Fibroblast of lung (primary cell): Measurements from ENCODE around the gene USP32. TPM values are rescaled to one million over a fixed set of nuclear protein-coding genes. Genes with fewer than 3 reads are reported as not detected.

Experiments
- DNase-seq, 2 donors: peaks; one replicate each; pipeline versions ENCODE4 v3.0.0 to v3.0.0-alpha.2; 2010; ENCODE audit warnings: low read depth in 2 of 2
- H2AFZ ChIP-seq: 2 replicates; pipeline ENCODE4 v1.5.1; 2012; ENCODE audit warnings: low read length, control low read depth, inconsistent platforms
- H3K27ac ChIP-seq: 2 replicates; pipeline ENCODE4 v1.5.1; 2011; ENCODE audit warnings: low read length, control low read depth; ENCODE audit not compliant: insufficient read depth
- H3K27me3 ChIP-seq: 2 replicates; pipeline ENCODE4 v1.5.1; 2011; ENCODE audit warnings: mild to moderate bottlenecking, low read length; ENCODE audit not compliant: control insufficient read depth, insufficient read depth
- H3K36me3 ChIP-seq: 2 replicates; pipeline ENCODE4 v1.5.1; 2011; ENCODE audit warnings: low read length; ENCODE audit not compliant: control insufficient read depth, insufficient read depth
- H3K4me1 ChIP-seq: 2 replicates; pipeline ENCODE4 v1.5.1; 2011; ENCODE audit warnings: low read length; ENCODE audit not compliant: control insufficient read depth, insufficient read depth; ENCODE audit errors: extremely low read depth
- H3K4me2 ChIP-seq: 2 replicates; pipeline ENCODE4 v1.5.1; 2011; ENCODE audit warnings: low read length, control low read depth; ENCODE audit not compliant: insufficient read depth; ENCODE audit errors: extremely low read depth
- H3K4me3 ChIP-seq, 4 experiments: fragments of 200-600 bp in 1 of 4; sonication (generic) in 1 of 4; replicated peaks in 1 of 4; 2 replicates each; pipeline ENCODE4 v1.5.1; 2011 to 2016; ENCODE audit warnings: low read length in 4 of 4, low read depth in 3 of 4, mild to moderate bottlenecking in 3 of 4, control low read depth in 2 of 4, inconsistent platforms in 1 of 4, mixed read lengths in 1 of 4; ENCODE audit not compliant: insufficient read depth in 1 of 4; ENCODE audit errors: control extremely low read depth in 1 of 4
- H3K79me2 ChIP-seq: 2 replicates; pipeline ENCODE4 v1.5.1; 2012; ENCODE audit warnings: mild to moderate bottlenecking, low read length, inconsistent platforms; ENCODE audit not compliant: control insufficient read depth, insufficient read depth
- H3K9ac ChIP-seq: 2 replicates; pipeline ENCODE4 v1.5.1; 2011; ENCODE audit warnings: mild to moderate bottlenecking, low read length, control low read depth; ENCODE audit not compliant: insufficient read depth
- H3K9me3 ChIP-seq: 2 replicates; pipeline ENCODE4 v1.5.1; 2012; ENCODE audit warnings: low read depth, low read length; ENCODE audit not compliant: control insufficient read depth, insufficient read depth
- H4K20me1 ChIP-seq: 2 replicates; pipeline ENCODE4 v1.5.1; 2011; ENCODE audit warnings: low read length; ENCODE audit not compliant: control insufficient read depth, insufficient read depth; ENCODE audit errors: extremely low read depth
- CTCF ChIP-seq, 2 donors: IDR thresholded peaks in 1 of 2; conservative IDR thresholded peaks in 1 of 2; 1 replicate in 1 of 2; 2 replicates in 1 of 2; pipeline ENCODE4 v1.5.1; 2011 to 2012; ENCODE audit warnings: low read length in 2 of 2, control low read depth in 1 of 2, inconsistent platforms in 1 of 2, low read depth in 1 of 2, mild to moderate bottlenecking in 1 of 2
- EZH2 ChIP-seq: IDR thresholded peaks from 2 replicates; pipeline ENCODE4 v1.5.1; 2012; ENCODE audit warnings: low read length, control low read depth, mild to moderate bottlenecking; ENCODE audit errors: missing control alignments
- polyA plus RNA-seq, 2 donors: library from polyadenylated mRNA; depleted of rRNA in 1 of 2; stranded (reverse) in 1 of 2; unstranded in 1 of 2; fragments of >200 nt; gene quantifications; 2 replicates each; pipeline ENCODE4 v1.2.1, GENCODE V29; 2011 to 2012; ENCODE audit warnings: missing spikeins in 1 of 2
- total RNA-seq: library from RNA; depleted of rRNA; stranded (reverse); fragments of >200 nt; gene quantifications from 2 replicates; pipeline ENCODE4 v1.2.1, GENCODE V29; 2014

Gene USP32
- total and polyA plus RNA-seq, 2 donors (not counting 1 experiment from before 2014, with no cell fraction given): 40.1 to 82.7 TPM

- no peak overlapping the region for H3K9ac ChIP-seq
- no peak for DNase-seq
- peaks cover 24% of the 10 kb centered on the region for H3K79me2 ChIP-seq
- no peak overlapping the region for H3K4me3 ChIP-seq
- H3K4me1 ChIP-seq: no peaks in the 10 kb centered on the region
- no peaks in the 10 kb centered on the region for H3K36me3 ChIP-seq
- H3K27ac ChIP-seq: no peak overlapping the region
- H3K27me3 ChIP-seq: no peaks in the 10 kb centered on the region
- no peak overlapping the region for H2AFZ ChIP-seq
- TF ChIP-seq CTCF (conservative IDR thresholded peaks at IDR 0.05 in 1 of 2, IDR thresholded peaks at IDR 0.05 in 1 of 2; ENCODE audit: low read depth in 1 of 2, low read length in 2 of 2) (no peak), EZH2 (no peak)
- no peak overlapping the region for H3K4me2 ChIP-seq
- no peaks in the 10 kb centered on the region for H4K20me1 ChIP-seq
- no peaks in the 10 kb centered on the region for H3K9me3 ChIP-seq
These were observed 87.4 kb downstream of the USP32 start for GRCh38 chr17:60304502-60304901.

- Histone ChIP-seq H3K9me3 (no peaks in the 10 kb centered on the region), H3K9ac (no peak overlapping the region), H3K27ac (no peak overlapping the region), H4K20me1 (no peaks in the 10 kb centered on the region), H3K36me3 (no peaks in the 10 kb centered on the region), H3K4me1 (no peaks in the 10 kb centered on the region), H2AFZ (no peak overlapping the region), H3K27me3 (no peaks in the 10 kb centered on the region), H3K4me3 (no peak overlapping the region), H3K79me2 (peaks cover 22% of the 10 kb centered on the region), H3K4me2 (no peak overlapping the region)
- no peak for DNase-seq
- TF ChIP-seq EZH2 (no peak), CTCF (conservative IDR thresholded peaks at IDR 0.05 in 1 of 2, IDR thresholded peaks at IDR 0.05 in 1 of 2; ENCODE audit: low read depth in 1 of 2, low read length in 2 of 2) (no peak)
These were observed 88.4 kb downstream of the USP32 start for GRCh38 chr17:60303406-60304099.

- Histone ChIP-seq H3K4me3 (no peak overlapping the region), H3K9me3 (no peaks in the 10 kb centered on the region), H3K4me1 (no peaks in the 10 kb centered on the region), H3K36me3 (no peaks in the 10 kb centered on the region), H3K4me2 (no peak overlapping the region), H2AFZ (no peak overlapping the region), H3K79me2 (peaks cover 21% of the 10 kb centered on the region), H3K27ac (no peak overlapping the region), H4K20me1 (no peaks in the 10 kb centered on the region), H3K9ac (no peak overlapping the region), H3K27me3 (no peaks in the 10 kb centered on the region)
- no peak for DNase-seq
- no peak for TF ChIP-seq EZH2
- TF ChIP-seq CTCF (conservative IDR thresholded peaks at IDR 0.05 in 1 of 2, IDR thresholded peaks at IDR 0.05 in 1 of 2; ENCODE audit: low read depth in 1 of 2, low read length in 2 of 2): no peak
These were observed 90.3 kb downstream of the USP32 start for GRCh38 chr17:60301649-60302048.
